Adipose tissue (tissue), 3 donors: ENCODE measurements around the gene ATIC. TPM values are rescaled to one million over a fixed set of nuclear protein-coding genes. Genes with fewer than 3 reads are reported as not detected.

Source experiments
- H3K27ac ChIP-seq: one replicate; pipeline ENCODE4 v1.5.1; 2013; ENCODE audit warnings: low read depth, low read length
- WGBS, 3 donors: extraction: QIAGEN DNeasy Blood & Tissue Kit; methylation state at CpG; one replicate each; pipeline ENCODE4 v1.1.7; 2013; 5-methylcytosine and 5-hydroxymethylcytosine counted together
- polyA plus RNA-seq, 3 donors: library from polyadenylated mRNA; stranded (reverse); fragments of 200-250 nt; gene quantifications; one replicate each; pipeline ENCODE4 v1.2.3, GENCODE V29; 2013
- donor health status: healthy with polysubstance abuse.
- donor health status: Bipolar disorder and iron deficiency.
- donor health status: healthy.

The ATIC gene
- polyA plus RNA-seq, 3 donors: 57.6 to 82.7 (median 67.7) TPM

- 80 to 87% (median 80%) methylated on average over 7 of the region's 7 CpGs for WGBS, 3 donors
- no peak overlapping the region for H3K27ac ChIP-seq
Measured at GRCh38 chr2:215384710-215385109, 72.9 kb downstream of the ATIC start.

GRCh38 chr2:215386566-215386965 is 74.7 kb downstream of the ATIC start:
- no peak overlapping the region for H3K27ac ChIP-seq

GRCh38 chr2:215388002-215388728 is 76.3 kb downstream of the ATIC start:
- WGBS, 3 donors: 72 to 95% (median 92%) methylated on average over 7 of the region's 7 CpGs
- no peak overlapping the region for H3K27ac ChIP-seq

More at GRCh38 chr2:215386566-215386965, 74.7 kb downstream of the ATIC start:
- 92 to 98% (median 97%) methylated on average over 7 of the region's 7 CpGs for WGBS, 3 donors

- WGBS, 3 donors: 92 to 97% (median 96%) methylated on average over 2 of the region's 2 CpGs
Measured at GRCh38 chr2:215390550-215390913, 78.7 kb downstream of the ATIC start.

GRCh38 chr2:215391531-215391930 is 79.7 kb downstream of the ATIC start:
- 88 to 93% (median 90%) methylated on average over 5 of the region's 5 CpGs for WGBS, 3 donors
- no peak overlapping the region for H3K27ac ChIP-seq

More at GRCh38 chr2:215390550-215390913, 78.7 kb downstream of the ATIC start:
- no peak overlapping the region for H3K27ac ChIP-seq

GRCh38 chr2:215392164-215392563 is 80.3 kb downstream of the ATIC start:
- H3K27ac ChIP-seq: no peak overlapping the region

GRCh38 chr2:215392687-215393270 is 80.9 kb downstream of the ATIC start:
- H3K27ac ChIP-seq: no peak overlapping the region
- 93 to 96% (median 94%) methylated on average over 12 of the region's 12 CpGs for WGBS, 3 donors

GRCh38 chr2:215394102-215394805 is 82.4 kb downstream of the ATIC start:
- WGBS, 3 donors: 76 to 82% (median 78%) methylated on average over 7 of the region's 7 CpGs
- no peak overlapping the region for H3K27ac ChIP-seq

GRCh38 chr2:215395687-215396460 is 84.0 kb downstream of the ATIC start:
- no peak overlapping the region for H3K27ac ChIP-seq
- 65 to 82% (median 75%) methylated on average over 5 of the region's 5 CpGs for WGBS, 3 donors

GRCh38 chr2:215396595-215397313 is 84.9 kb downstream of the ATIC start:
- H3K27ac ChIP-seq: no peak overlapping the region
- 21 to 68% (median 31%) methylated on average over 2 of the region's 2 CpGs for whole genome bisulfite sequencing, 3 donors

GRCh38 chr2:215397632-215398341 is 85.9 kb downstream of the ATIC start:
- no peak overlapping the region for H3K27ac ChIP-seq
- WGBS, 3 donors: 39 to 69% (median 68%) methylated on average over 9 of the region's 9 CpGs

GRCh38 chr2:215399067-215399716 is 87.3 kb downstream of the ATIC start:
- no peak overlapping the region for H3K27ac ChIP-seq
- WGBS, 3 donors: 84 to 91% (median 90%) methylated on average over 3 of the region's 3 CpGs

Other genes with a start within 250 kb of the ATIC start
- gene ABCA12, start 173.4 kb upstream of the ATIC start, polyA plus RNA-seq: not detected
- 10 to 100 TPM; 19.0 to 76.8 (median 51.9) TPM for gene FN1, start 124.0 kb downstream of the ATIC start, polyA plus RNA-seq